ENCODE measurements around the gene TMEM132D.

DNA sequence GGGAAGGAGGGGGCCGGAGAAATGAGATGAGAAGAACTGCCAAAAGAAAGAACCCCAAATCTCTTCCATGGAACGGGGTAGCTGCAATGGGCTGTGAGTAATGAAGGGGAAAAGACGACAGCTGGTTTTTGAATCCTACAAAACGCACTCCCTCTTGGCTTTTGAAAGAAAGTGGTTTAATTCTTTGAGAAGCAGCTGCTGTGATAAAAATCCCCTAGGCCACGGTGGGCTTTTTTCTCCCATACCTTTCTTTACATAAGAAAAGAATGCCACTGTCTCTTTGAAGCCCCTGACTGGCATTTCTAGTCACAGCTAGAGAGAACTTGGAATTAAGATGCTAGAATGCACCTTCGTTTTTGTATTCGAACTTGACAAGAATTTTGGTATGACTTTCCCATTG lies 564.5 kb downstream of the TMEM132D start:
- TF ChIP-seq, protein P1, sequence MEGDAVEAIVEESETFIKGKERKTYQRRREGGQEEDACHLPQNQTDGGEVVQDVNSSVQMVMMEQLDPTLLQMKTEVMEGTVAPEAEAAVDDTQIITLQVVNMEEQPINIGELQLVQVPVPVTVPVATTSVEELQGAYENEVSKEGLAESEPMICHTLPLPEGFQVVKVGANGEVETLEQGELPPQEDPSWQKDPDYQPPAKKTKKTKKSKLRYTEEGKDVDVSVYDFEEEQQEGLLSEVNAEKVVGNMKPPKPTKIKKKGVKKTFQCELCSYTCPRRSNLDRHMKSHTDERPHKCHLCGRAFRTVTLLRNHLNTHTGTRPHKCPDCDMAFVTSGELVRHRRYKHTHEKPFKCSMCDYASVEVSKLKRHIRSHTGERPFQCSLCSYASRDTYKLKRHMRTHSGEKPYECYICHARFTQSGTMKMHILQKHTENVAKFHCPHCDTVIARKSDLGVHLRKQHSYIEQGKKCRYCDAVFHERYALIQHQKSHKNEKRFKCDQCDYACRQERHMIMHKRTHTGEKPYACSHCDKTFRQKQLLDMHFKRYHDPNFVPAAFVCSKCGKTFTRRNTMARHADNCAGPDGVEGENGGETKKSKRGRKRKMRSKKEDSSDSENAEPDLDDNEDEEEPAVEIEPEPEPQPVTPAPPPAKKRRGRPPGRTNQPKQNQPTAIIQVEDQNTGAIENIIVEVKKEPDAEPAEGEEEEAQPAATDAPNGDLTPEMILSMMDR (tag by site-specific recombination; IDR thresholded peaks at IDR 0.05): no peak
- TF ChIP-seq ZNF561 (tag by site-specific recombination; IDR thresholded peaks at IDR 0.05; ENCODE audit: borderline replicate concordance): no peak
- no peak for TF ChIP-seq ZNF302 (tag by site-specific recombination; IDR thresholded peaks at IDR 0.05; ENCODE audit: low read depth)
- TF ChIP-seq, protein P2, sequence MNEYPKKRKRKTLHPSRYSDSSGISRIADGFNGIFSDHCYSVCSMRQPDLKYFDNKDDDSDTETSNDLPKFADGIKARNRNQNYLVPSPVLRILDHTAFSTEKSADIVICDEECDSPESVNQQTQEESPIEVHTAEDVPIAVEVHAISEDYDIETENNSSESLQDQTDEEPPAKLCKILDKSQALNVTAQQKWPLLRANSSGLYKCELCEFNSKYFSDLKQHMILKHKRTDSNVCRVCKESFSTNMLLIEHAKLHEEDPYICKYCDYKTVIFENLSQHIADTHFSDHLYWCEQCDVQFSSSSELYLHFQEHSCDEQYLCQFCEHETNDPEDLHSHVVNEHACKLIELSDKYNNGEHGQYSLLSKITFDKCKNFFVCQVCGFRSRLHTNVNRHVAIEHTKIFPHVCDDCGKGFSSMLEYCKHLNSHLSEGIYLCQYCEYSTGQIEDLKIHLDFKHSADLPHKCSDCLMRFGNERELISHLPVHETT (tag by site-specific recombination; IDR thresholded peaks at IDR 0.05): no peak
- TF ChIP-seq, protein P3, sequence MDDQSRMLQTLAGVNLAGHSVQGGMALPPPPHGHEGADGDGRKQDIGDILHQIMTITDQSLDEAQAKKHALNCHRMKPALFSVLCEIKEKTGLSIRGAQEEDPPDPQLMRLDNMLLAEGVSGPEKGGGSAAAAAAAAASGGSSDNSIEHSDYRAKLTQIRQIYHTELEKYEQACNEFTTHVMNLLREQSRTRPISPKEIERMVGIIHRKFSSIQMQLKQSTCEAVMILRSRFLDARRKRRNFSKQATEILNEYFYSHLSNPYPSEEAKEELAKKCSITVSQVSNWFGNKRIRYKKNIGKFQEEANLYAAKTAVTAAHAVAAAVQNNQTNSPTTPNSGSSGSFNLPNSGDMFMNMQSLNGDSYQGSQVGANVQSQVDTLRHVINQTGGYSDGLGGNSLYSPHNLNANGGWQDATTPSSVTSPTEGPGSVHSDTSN (CRISPR knock-in tag; IDR thresholded peaks at IDR 0.05): no peak
- TF ChIP-seq ZNF169 (tag by site-specific recombination; IDR thresholded peaks at IDR 0.05): no peak
- TF ChIP-seq, protein P4, sequence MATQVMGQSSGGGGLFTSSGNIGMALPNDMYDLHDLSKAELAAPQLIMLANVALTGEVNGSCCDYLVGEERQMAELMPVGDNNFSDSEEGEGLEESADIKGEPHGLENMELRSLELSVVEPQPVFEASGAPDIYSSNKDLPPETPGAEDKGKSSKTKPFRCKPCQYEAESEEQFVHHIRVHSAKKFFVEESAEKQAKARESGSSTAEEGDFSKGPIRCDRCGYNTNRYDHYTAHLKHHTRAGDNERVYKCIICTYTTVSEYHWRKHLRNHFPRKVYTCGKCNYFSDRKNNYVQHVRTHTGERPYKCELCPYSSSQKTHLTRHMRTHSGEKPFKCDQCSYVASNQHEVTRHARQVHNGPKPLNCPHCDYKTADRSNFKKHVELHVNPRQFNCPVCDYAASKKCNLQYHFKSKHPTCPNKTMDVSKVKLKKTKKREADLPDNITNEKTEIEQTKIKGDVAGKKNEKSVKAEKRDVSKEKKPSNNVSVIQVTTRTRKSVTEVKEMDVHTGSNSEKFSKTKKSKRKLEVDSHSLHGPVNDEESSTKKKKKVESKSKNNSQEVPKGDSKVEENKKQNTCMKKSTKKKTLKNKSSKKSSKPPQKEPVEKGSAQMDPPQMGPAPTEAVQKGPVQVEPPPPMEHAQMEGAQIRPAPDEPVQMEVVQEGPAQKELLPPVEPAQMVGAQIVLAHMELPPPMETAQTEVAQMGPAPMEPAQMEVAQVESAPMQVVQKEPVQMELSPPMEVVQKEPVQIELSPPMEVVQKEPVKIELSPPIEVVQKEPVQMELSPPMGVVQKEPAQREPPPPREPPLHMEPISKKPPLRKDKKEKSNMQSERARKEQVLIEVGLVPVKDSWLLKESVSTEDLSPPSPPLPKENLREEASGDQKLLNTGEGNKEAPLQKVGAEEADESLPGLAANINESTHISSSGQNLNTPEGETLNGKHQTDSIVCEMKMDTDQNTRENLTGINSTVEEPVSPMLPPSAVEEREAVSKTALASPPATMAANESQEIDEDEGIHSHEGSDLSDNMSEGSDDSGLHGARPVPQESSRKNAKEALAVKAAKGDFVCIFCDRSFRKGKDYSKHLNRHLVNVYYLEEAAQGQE (tag by site-specific recombination; IDR thresholded peaks at IDR 0.05): no peak
- TF ChIP-seq ZNF274 (IDR thresholded peaks at IDR 0.05; ENCODE audit: low read length): no peak
- TF ChIP-seq ZNF274 (tag by site-specific recombination; IDR thresholded peaks at IDR 0.05; ENCODE audit: borderline replicate concordance): no peak
- TF ChIP-seq ZNF473 (tag by site-specific recombination; IDR thresholded peaks at IDR 0.05): no peak
- TF ChIP-seq, protein P5, sequence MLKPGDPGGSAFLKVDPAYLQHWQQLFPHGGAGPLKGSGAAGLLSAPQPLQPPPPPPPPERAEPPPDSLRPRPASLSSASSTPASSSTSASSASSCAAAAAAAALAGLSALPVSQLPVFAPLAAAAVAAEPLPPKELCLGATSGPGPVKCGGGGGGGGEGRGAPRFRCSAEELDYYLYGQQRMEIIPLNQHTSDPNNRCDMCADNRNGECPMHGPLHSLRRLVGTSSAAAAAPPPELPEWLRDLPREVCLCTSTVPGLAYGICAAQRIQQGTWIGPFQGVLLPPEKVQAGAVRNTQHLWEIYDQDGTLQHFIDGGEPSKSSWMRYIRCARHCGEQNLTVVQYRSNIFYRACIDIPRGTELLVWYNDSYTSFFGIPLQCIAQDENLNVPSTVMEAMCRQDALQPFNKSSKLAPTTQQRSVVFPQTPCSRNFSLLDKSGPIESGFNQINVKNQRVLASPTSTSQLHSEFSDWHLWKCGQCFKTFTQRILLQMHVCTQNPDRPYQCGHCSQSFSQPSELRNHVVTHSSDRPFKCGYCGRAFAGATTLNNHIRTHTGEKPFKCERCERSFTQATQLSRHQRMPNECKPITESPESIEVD (tag by site-specific recombination; IDR thresholded peaks at IDR 0.05): no peak
- TF ChIP-seq YY1 (tag by site-specific recombination; IDR thresholded peaks at IDR 0.05): no peak
- TF ChIP-seq ZNF658 (tag by site-specific recombination; IDR thresholded peaks at IDR 0.05): no peak
- no peak for TF ChIP-seq ZNF629 (tag by site-specific recombination; IDR thresholded peaks at IDR 0.05)
- no peak for TF ChIP-seq ZNF366 (tag by site-specific recombination; conservative IDR thresholded peaks at IDR 0.05)

Data from HEK293 (cell line).